ENCODE results near the gene NUP188. TPM values are rescaled to one million over a fixed set of nuclear protein-coding genes. Genes with fewer than 3 reads are reported as not detected.

Gene NUP188
- total RNA-seq, 1 experiment from 2014 or later: 52.0 TPM

DNA sequence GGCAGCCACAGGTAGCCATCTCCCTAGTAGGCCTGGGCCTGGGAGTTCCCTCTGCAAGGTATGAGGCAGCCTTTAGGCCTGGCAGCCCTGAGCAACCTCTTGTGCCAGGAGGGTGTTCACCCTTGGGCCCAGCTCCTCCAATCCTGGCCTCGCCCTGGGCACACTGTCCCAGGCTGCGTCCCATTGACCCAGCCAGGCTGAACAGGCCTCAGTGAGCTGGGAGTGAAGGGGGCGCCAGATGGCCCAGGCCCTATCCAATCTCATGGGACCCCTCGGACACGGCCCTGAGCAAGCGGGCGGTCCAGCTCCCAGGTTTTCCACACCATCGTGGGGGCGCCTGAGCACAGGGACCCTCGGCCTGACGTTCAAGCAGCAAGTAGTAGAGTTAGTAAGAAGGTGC lies 66.2 kb downstream of the NUP188 start:
- Histone ChIP-seq H3K9ac (ENCODE audit: low read length) (no peak overlapping the region), H4K20me1 (ENCODE audit: low read length) (no peaks in the 10 kb centered on the region), H3K79me2 (ENCODE audit: low read length) (no peaks in the 10 kb centered on the region), H3K4me3 (ENCODE audit: low read length) (no peak overlapping the region), H3K4me1 (ENCODE audit: insufficient read depth, low read length) (no peaks in the 10 kb centered on the region), H3F3A (ENCODE audit: low read length, unreplicated experiment) (no peaks in the 10 kb centered on the region), H2AFZ (ENCODE audit: low read length) (no peak overlapping the region), H3K4me2 (ENCODE audit: low read length) (no peak overlapping the region), H3K9me3 (ENCODE audit: low read length) (no peaks in the 10 kb centered on the region), H3K9me2 (replicated peaks; ENCODE audit: low read length) (no peaks in the 10 kb centered on the region), H3K27me3 (ENCODE audit: low read length) (no peaks in the 10 kb centered on the region), H3K27ac (ENCODE audit: low read length) (no peak overlapping the region), H3K36me3 (ENCODE audit: low read depth, low read length) (no peaks in the 10 kb centered on the region; the same call in 1 of the 2 replicates)
- ATAC-seq: no peak
- intact Hi-C loops (cut with micrococcal nuclease): no loop called here
- DNase-seq: no peak
- BruUV-seq (replicated peaks): no TSS peak
- CTCF ChIA-PET: no interaction called here
- POLR2A ChIA-PET (ENCODE audit: unreplicated experiment): no interaction called here
- TF ChIP-seq EZH2 (IDR thresholded peaks at IDR 0.05; ENCODE audit: low read length, unreplicated experiment): no peak
- no peak for TF ChIP-seq EZH2phosphoT487 (IDR thresholded peaks at IDR 0.05; ENCODE audit: borderline replicate concordance, low read length)
- TF ChIP-seq, protein P1, sequence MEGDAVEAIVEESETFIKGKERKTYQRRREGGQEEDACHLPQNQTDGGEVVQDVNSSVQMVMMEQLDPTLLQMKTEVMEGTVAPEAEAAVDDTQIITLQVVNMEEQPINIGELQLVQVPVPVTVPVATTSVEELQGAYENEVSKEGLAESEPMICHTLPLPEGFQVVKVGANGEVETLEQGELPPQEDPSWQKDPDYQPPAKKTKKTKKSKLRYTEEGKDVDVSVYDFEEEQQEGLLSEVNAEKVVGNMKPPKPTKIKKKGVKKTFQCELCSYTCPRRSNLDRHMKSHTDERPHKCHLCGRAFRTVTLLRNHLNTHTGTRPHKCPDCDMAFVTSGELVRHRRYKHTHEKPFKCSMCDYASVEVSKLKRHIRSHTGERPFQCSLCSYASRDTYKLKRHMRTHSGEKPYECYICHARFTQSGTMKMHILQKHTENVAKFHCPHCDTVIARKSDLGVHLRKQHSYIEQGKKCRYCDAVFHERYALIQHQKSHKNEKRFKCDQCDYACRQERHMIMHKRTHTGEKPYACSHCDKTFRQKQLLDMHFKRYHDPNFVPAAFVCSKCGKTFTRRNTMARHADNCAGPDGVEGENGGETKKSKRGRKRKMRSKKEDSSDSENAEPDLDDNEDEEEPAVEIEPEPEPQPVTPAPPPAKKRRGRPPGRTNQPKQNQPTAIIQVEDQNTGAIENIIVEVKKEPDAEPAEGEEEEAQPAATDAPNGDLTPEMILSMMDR (conservative IDR thresholded peaks at IDR 0.05; ENCODE audit: low read depth, low read length): no peak

DNA sequence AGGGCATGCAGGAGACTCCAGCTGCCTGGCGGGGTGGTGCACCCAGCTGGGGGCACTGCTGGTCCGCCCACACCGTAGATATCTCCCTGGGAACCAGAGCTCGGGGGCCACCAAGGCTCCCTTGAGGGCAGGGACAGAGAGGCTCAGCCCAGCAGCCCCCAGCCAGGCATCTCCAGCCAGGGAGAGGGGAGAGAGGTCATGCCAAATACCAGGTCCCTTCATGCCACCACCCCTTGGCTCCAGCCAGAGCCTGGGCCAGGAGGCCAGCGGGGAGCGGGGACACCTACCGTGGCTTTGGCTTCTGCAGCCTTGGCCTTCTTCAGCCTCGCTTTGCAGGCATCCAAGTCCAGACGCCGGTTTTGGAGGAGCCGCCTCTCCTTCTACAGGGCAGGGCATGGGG lies 66.6 kb downstream of the NUP188 start:
- no peaks in the 10 kb centered on the region for H3K9me3 ChIP-seq (ENCODE audit: low read length)
- H3K4me2 ChIP-seq (ENCODE audit: low read length): no peak overlapping the region
- H3K27ac ChIP-seq (ENCODE audit: low read length): no peak overlapping the region
- no peaks in the 10 kb centered on the region for H3K27me3 ChIP-seq (ENCODE audit: low read length)
- H4K20me1 ChIP-seq (ENCODE audit: low read length): no peaks in the 10 kb centered on the region
- no peaks in the 10 kb centered on the region for H3K79me2 ChIP-seq (ENCODE audit: low read length)
- POLR2A ChIA-PET (ENCODE audit: unreplicated experiment): interaction anchor here (0.6 kb wide), 1 partner anchor 88 kb away, joined by 3 read pairs; no protein-coding TSS in a partner anchor
- H3K4me3 ChIP-seq (ENCODE audit: low read length): no peak overlapping the region
- no peak overlapping the region for H3K9ac ChIP-seq (ENCODE audit: low read length)
- no peaks in the 10 kb centered on the region for H3K4me1 ChIP-seq (ENCODE audit: insufficient read depth, low read length)
- H3F3A ChIP-seq (ENCODE audit: low read length, unreplicated experiment): no peaks in the 10 kb centered on the region
- H3K9me2 ChIP-seq (replicated peaks; ENCODE audit: low read length): no peaks in the 10 kb centered on the region
- no peak for TF ChIP-seq EZH2 (IDR thresholded peaks at IDR 0.05; ENCODE audit: low read length, unreplicated experiment)
- TF ChIP-seq, protein P1 (conservative IDR thresholded peaks at IDR 0.05; ENCODE audit: low read depth, low read length): no peak
- TF ChIP-seq EZH2phosphoT487 (IDR thresholded peaks at IDR 0.05; ENCODE audit: borderline replicate concordance, low read length): no peak
- no peaks in the 10 kb centered on the region; the same call in 1 of the 2 replicates for H3K36me3 ChIP-seq (ENCODE audit: low read depth, low read length)
- no peak for DNase-seq
- intact Hi-C loops (cut with micrococcal nuclease): no loop called here
- CTCF ChIA-PET: interaction anchor here (1.2 kb wide), 1 partner anchor 14 kb away, joined by 3 read pairs; the partner anchor contains the start of gene SH3GLB2
- H2AFZ ChIP-seq (ENCODE audit: low read length): no peak overlapping the region
- BruUV-seq (replicated peaks): no TSS peak
- ATAC-seq: no peak

DNA sequence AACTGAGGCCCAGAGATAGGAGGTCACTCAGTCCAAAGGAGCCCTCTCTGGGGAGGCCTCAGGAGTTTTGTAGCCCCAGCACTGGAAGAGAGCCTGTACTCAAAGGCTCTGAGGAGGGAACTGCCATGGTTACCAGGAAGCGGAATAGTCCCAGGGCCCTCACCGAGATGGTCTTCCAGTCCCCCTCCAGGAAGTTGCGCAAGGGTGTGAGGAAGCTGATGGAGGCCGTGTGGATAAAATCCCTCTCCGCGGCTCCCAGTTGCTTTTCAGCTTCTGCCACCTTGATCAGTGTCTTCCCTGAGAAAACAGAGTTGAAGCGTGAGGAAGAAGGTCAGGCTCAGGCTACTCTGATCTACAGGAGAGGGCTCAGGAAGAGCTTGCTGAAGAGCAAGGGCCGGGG lies 67.1 kb downstream of the NUP188 start:
- CTCF ChIA-PET: interaction anchor here (1.2 kb wide), 1 partner anchor 14 kb away, joined by 3 read pairs; the partner anchor contains the start of gene SH3GLB2
- intact Hi-C loops (cut with micrococcal nuclease): no loop called here
- Histone ChIP-seq H3K4me3 (ENCODE audit: low read length) (no peak overlapping the region), H4K20me1 (ENCODE audit: low read length) (no peaks in the 10 kb centered on the region), H3K79me2 (ENCODE audit: low read length) (no peaks in the 10 kb centered on the region), H2AFZ (ENCODE audit: low read length) (no peak overlapping the region), H3K36me3 (ENCODE audit: low read depth, low read length) (no peaks in the 10 kb centered on the region; the same call in 1 of the 2 replicates), H3K27ac (ENCODE audit: low read length) (no peak overlapping the region), H3F3A (ENCODE audit: low read length, unreplicated experiment) (no peaks in the 10 kb centered on the region), H3K9me2 (replicated peaks; ENCODE audit: low read length) (no peaks in the 10 kb centered on the region), H3K4me2 (ENCODE audit: low read length) (no peak overlapping the region), H3K9ac (ENCODE audit: low read length) (no peak overlapping the region), H3K4me1 (ENCODE audit: insufficient read depth, low read length) (no peaks in the 10 kb centered on the region), H3K9me3 (ENCODE audit: low read length) (no peaks in the 10 kb centered on the region), H3K27me3 (ENCODE audit: low read length) (no peaks in the 10 kb centered on the region)
- ATAC-seq (no peak), DNase-seq (no peak)
- no TSS peak for BruUV-seq (replicated peaks)
- TF ChIP-seq, protein P1 (conservative IDR thresholded peaks at IDR 0.05; ENCODE audit: low read depth, low read length): no peak
- TF ChIP-seq EZH2phosphoT487 (IDR thresholded peaks at IDR 0.05; ENCODE audit: borderline replicate concordance, low read length) (no peak), EZH2 (IDR thresholded peaks at IDR 0.05; ENCODE audit: low read length, unreplicated experiment) (no peak)
- POLR2A ChIA-PET (ENCODE audit: unreplicated experiment): interaction anchor here (0.6 kb wide), 1 partner anchor 89 kb away, joined by 3 read pairs; no protein-coding TSS in a partner anchor
